Body of pancreas (tissue), 4 donors: ENCODE results near the gene WDR46. TPM values are rescaled to one million over a fixed set of nuclear protein-coding genes. Genes with fewer than 3 reads are reported as not detected.

Source experiments
- ATAC-seq: fragments of 150-250 bp; one replicate; pipeline ENCODE4 v1.9.1; 2016
- DNase-seq, 4 donors: peaks; one replicate each; pipeline ENCODE4 v3.0.0-alpha.2; 2019
- H3K27ac ChIP-seq, 4 donors: fragments of 200-600 bp; sonication (generic); 1 replicate in 3 of 4; 2 replicates in 1 of 4; pipeline versions ENCODE4 v1.5.1 to v1.6.1; 2016 to 2019; ENCODE audit warnings: mild to moderate bottlenecking in 1 of 4, mixed read lengths in 1 of 4, moderate library complexity in 1 of 4
- H3K27me3 ChIP-seq, 2 donors: fragments of 200-600 bp; sonication (generic); one replicate each; pipeline ENCODE4 v1.6.0; 2016; ENCODE audit warnings: mild to moderate bottlenecking in 1 of 2
- H3K36me3 ChIP-seq, 2 donors: fragments of 200-600 bp; sonication (generic); replicated peaks in 1 of 2; 2 replicates each; pipeline ENCODE4 v1.5.1; 2016; ENCODE audit warnings: low read depth in 2 of 2; ENCODE audit not compliant: insufficient read depth in 1 of 2
- H3K4me1 ChIP-seq: fragments of 200-600 bp; sonication (generic); one replicate; pipeline ENCODE4 v1.6.0; 2016
- H3K4me3 ChIP-seq, 2 donors: fragments of 200-600 bp; sonication (generic); 1 replicate in 1 of 2; 2 replicates in 1 of 2; pipeline ENCODE4 v1.5.1; 2016 to 2019
- H3K9me3 ChIP-seq, 3 donors: fragments of 200-600 bp; sonication (generic); 1 replicate in 2 of 3; 2 replicates in 1 of 3; pipeline ENCODE4 v1.5.1; 2016
- POLR2A ChIP-seq, 3 donors: fragments of 450-650 bp; IDR thresholded peaks; one replicate each; pipeline ENCODE4 v1.6.1; 2016; ENCODE audit warnings: antibody characterized with exemption in 3 of 3, mild to moderate bottlenecking in 2 of 3
- WGBS, 2 donors: methylation state at CpG; one replicate each; pipeline ENCODE4 v1.1.5; 2017; 5-methylcytosine and 5-hydroxymethylcytosine counted together
- intact Hi-C: fragments of 100-400 bp; cut with DNase I; formaldehyde crosslinking; loops from one replicate; pipeline ENCODE4 v1.15.1; 2023
- total RNA-seq, 2 donors: library from RNA; depleted of rRNA; stranded (reverse); fragments of >200 nt; gene quantifications; one replicate each; pipeline ENCODE4 v1.1.0, GENCODE V29; 2016
- TF ChIP-seq, protein P1 (sequence below), 7 experiments: fragments of 450-650 bp in 4 of 7; fragments of 200-600 bp in 3 of 7; sonication (generic) in 3 of 7; IDR thresholded peaks; one replicate each; pipeline ENCODE4 v1.5.1; 2016 to 2019; ENCODE audit warnings: antibody characterized with exemption in 7 of 7

The WDR46 gene
- total RNA-seq, 2 donors from 2014 or later = 27.8 to 43.2 TPM

DNA sequence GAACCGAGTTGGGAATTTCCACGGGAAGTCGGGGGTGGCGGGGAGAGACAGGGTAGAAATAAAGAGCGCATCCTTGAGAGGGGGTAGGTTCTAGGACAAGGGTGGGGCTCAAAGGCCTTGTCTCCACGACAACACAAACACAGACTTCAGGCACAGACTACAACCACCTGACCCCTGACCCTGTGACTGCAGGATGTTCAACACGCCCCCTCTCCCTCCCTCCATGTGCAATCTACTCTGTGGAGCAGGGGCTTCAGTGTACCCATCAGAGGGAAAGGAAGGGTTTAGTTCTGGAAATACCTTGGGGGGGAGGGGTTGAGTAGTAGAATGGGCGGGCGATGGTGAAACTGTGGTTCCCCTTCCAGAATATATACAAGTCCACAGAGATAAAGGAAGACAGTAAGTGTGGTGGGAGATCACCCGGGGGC is 25.5 kb upstream of the WDR46 start:
- Histone ChIP-seq H3K36me3 (peaks cover 4 to 7% of the 10 kb centered on the region in 2 donors), H3K4me1 (peaks cover 49% of the 10 kb centered on the region), H3K9me3 (no peaks in the 10 kb centered on the region), H3K4me3 (peak overlapping the region in 1 of 2 donors; percentile 91), H3K27ac (peak overlapping the region; percentile 86 to 97 (median 96)), H3K27me3 (no peaks in the 10 kb centered on the region)
- 6 to 8% methylated on average over 10 of the region's 10 CpGs for WGBS, 2 donors
- DNase-seq (peak; percentile 54 to 76 (median 56)), ATAC-seq (peak; percentile 3)
- intact Hi-C loops = no loop called here
- TF ChIP-seq, protein P1, sequence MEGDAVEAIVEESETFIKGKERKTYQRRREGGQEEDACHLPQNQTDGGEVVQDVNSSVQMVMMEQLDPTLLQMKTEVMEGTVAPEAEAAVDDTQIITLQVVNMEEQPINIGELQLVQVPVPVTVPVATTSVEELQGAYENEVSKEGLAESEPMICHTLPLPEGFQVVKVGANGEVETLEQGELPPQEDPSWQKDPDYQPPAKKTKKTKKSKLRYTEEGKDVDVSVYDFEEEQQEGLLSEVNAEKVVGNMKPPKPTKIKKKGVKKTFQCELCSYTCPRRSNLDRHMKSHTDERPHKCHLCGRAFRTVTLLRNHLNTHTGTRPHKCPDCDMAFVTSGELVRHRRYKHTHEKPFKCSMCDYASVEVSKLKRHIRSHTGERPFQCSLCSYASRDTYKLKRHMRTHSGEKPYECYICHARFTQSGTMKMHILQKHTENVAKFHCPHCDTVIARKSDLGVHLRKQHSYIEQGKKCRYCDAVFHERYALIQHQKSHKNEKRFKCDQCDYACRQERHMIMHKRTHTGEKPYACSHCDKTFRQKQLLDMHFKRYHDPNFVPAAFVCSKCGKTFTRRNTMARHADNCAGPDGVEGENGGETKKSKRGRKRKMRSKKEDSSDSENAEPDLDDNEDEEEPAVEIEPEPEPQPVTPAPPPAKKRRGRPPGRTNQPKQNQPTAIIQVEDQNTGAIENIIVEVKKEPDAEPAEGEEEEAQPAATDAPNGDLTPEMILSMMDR (IDR thresholded peaks at IDR 0.05) = no peak
- TF ChIP-seq POLR2A (IDR thresholded peaks at IDR 0.05) = no peak

DNA sequence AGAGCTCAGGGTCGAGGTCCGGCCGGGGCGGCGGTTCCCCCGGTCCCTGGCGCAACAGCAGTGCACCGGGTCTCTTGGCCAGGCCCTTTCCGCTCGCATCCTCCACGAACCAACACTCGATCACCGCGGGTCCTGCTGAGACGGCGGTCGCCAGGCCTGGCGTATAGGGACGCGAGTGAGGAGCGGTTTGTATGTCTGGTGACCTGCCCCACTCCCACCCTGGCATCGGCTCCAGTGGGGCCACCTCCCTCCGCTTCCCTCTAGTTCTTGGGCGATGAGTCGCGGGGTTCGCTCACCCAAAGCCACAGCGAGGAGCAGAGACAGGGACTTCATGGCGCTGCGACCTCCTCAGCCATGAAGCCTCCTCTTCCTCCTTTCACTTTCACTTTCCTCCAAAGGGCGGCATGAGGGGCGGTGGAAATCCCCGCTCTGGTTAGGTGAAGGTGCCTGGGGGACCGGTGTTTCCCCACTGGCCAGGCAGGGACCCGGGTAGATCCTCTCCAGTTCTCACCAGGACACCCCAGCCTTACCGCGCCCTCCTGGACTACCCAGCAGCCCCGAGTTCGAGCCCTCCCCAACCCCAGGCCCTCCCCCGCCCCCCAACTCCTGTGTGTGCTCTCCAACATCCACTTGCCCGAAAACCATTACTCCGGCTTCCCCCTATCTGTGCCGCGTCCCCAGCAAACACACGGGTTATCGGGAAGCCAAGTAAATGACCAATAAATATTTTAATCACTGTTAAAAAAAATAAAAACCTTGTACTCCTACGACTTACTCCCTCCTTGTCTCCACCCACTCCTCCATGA is 24.9 kb upstream of the WDR46 start, which contains the start of gene TAPBP:
Gene TAPBP (minus strand): TSS at position 370 of the 806 bp plus-strand sequence. CDS start 37 bp downstream, at position 333.
- Histone ChIP-seq H3K9me3 (no peaks in the 10 kb centered on the region), H3K4me1 (peaks cover 43% of the 10 kb centered on the region), H3K27me3 (no peaks in the 10 kb centered on the region), H3K36me3 (peaks cover 3 to 4% of the 10 kb centered on the region in 2 donors), H3K4me3 (peak within 1 kb of the TSS; percentile 83 to 91), H3K27ac (peak within 1 kb of the TSS; percentile 86 to 97 (median 96))
- TF ChIP-seq, protein P1 (IDR thresholded peaks at IDR 0.05) = no peak
- peak; percentile 35 to 84 (median 80) for TF ChIP-seq POLR2A (IDR thresholded peaks at IDR 0.05)
- DNase-seq = peak; percentile 56 to 69 (median 60)
- 0% methylated on average over 17 to 46 of the region's 47 CpGs for WGBS, 2 donors
- intact Hi-C loops = no loop called here
- ATAC-seq = peak; percentile 5

DNA sequence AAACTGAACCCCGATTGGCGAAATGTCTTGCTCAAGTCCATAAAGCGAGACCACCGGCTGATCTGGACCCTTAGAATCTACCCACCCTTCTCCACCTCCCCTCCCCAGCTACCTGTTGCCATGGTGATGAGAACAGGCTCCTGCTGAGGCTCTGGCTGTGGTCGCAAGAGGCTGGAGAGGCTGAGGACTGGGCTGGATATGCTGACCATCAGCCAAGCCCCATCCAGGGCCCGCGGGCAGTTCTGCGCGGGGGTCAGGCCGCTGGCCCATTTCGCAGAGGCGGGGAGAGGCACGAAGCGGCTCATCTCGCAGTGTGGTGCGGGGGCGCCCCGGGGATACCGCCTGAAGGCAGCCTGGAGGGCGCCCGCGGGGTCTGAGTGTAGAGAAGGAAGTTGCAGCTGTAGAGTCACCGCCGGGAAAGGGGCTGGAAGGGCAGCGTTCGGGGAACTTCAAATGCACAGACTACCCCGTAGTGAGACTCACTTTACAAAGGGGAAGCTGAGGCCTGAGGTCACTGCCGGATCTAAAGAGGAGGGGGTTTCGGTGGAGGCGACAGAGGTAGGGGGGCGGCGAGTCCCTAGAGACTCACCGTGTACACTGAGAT is 24.2 kb upstream of the WDR46 start:
- TF ChIP-seq, protein P1 (IDR thresholded peaks at IDR 0.05) = no peak
- TF ChIP-seq POLR2A (IDR thresholded peaks at IDR 0.05) = no peak
- intact Hi-C loops = no loop called here
- ATAC-seq = no peak
- no peaks in the 10 kb centered on the region for H3K9me3 ChIP-seq
- DNase-seq = peak in 3 of 4 donors; percentile 36 to 65 (median 49)
- peak overlapping the region; percentile 86 to 97 (median 96) for H3K27ac ChIP-seq
- H3K4me1 ChIP-seq = peaks cover 36% of the 10 kb centered on the region
- H3K27me3 ChIP-seq = no peaks in the 10 kb centered on the region
- WGBS, 2 donors = 0 to 1% methylated on average over 18 to 33 of the region's 33 CpGs
- H3K36me3 ChIP-seq = peaks cover 0 to 4% of the 10 kb centered on the region in 2 donors
- H3K4me3 ChIP-seq = peak overlapping the region; percentile 83 to 91

DNA sequence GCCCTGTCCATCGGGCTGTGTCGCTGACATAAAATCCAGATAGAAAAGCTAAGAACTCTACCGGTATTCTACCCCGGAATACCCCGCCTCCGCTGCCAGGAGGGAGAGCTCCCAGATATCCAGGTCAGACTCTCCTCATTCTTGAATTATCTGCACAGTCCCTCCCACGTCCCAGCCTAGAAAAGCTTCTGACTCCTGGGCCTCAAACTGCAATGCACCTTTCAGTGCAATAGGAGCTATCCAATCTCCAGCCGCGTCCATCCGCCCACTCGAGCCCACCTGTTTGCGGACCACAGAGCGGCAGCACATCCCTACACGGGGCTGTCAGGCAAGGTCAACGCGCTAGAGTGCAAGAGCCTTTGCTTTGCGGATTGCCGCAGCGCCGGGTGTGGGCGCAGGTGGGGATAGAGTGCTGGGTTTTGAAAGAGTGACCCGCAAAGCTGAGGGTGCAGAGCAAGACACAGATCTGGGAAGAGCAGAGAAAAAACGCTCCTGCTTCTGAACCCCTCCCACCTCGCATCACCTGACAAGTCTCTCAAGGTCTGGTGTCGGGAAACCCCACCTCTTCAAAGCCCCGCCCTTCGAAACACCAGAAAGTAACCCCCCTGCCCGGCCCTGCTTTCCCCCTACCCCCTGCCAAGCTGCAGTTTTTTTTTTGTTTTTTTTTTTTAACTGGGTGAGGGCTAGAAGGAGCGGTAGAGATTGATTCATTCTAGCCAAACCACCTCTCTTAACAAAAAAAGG is 23.5 kb upstream of the WDR46 start:
- no peaks in the 10 kb centered on the region for H3K27me3 ChIP-seq
- peak overlapping the region; percentile 86 to 97 (median 96) for H3K27ac ChIP-seq
- H3K4me1 ChIP-seq = peaks cover 36% of the 10 kb centered on the region
- peaks cover 0 to 4% of the 10 kb centered on the region in 2 donors for H3K36me3 ChIP-seq
- ATAC-seq = peak; percentile 62
- peak; percentile 83 to 94 (median 90) for DNase-seq
- H3K9me3 ChIP-seq = no peaks in the 10 kb centered on the region
- H3K4me3 ChIP-seq = peak overlapping the region; percentile 83 to 91
- 1 to 2% methylated on average over 16 to 29 of the region's 29 CpGs for WGBS, 2 donors
- TF ChIP-seq POLR2A (IDR thresholded peaks at IDR 0.05) = peak in 1 of 3 donors; percentile 11
- TF ChIP-seq, protein P1 (IDR thresholded peaks at IDR 0.05) = peak in 1 of 7 experiments; percentile 7
- intact Hi-C loops = no loop called here
